Transverse colon (tissue), 4 donors: ENCODE data around the gene NRP1. TPM values are rescaled to one million over a fixed set of nuclear protein-coding genes. Genes with fewer than 3 reads are reported as not detected.
A peak's percentile ranks its signal among the peaks of the same experiment; 100 is the strongest.

Experiments
- DNase-seq: peaks from one replicate; pipeline ENCODE4 v3.0.0-alpha.2; 2019
- H3K27ac ChIP-seq, 4 donors: fragments of 200-600 bp; sonication (generic); 2 replicates each; pipeline ENCODE4 v1.5.1; 2016 to 2018; ENCODE audit warnings: inconsistent platforms in 4 of 4
- H3K27me3 ChIP-seq: fragments of 200-600 bp; sonication (generic); 2 replicates; pipeline ENCODE4 v1.5.1; 2017; ENCODE audit warnings: inconsistent platforms
- H3K36me3 ChIP-seq, 4 donors: fragments of 200-600 bp; sonication (generic); 2 replicates each; pipeline ENCODE4 v1.5.1; 2017 to 2019; ENCODE audit warnings: inconsistent platforms in 4 of 4
- H3K4me1 ChIP-seq, 4 donors: fragments of 200-600 bp; sonication (generic); 2 replicates each; pipeline ENCODE4 v1.5.1; 2017 to 2020; ENCODE audit warnings: inconsistent platforms in 4 of 4
- H3K4me3 ChIP-seq, 4 donors: fragments of 200-600 bp; sonication (generic); 1 replicate in 1 of 4; 2 replicates in 3 of 4; pipeline versions ENCODE4 v1.5.1 to v1.6.1; 2017 to 2019; ENCODE audit warnings: inconsistent platforms in 4 of 4
- H3K9me3 ChIP-seq, 2 donors: fragments of 200-600 bp; sonication (generic); 2 replicates each; pipeline ENCODE4 v1.5.1; 2017 to 2019; ENCODE audit warnings: inconsistent platforms in 2 of 2
- CTCF ChIP-seq, 5 experiments: fragments of 200-600 bp in 3 of 5; fragments of 450-650 bp in 2 of 5; sonication (generic) in 3 of 5; IDR thresholded peaks; 1 replicate in 2 of 5; 2 replicates in 3 of 5; pipeline ENCODE4 v1.5.1; 2016 to 2017; ENCODE audit warnings: antibody characterized with exemption in 5 of 5, inconsistent platforms in 3 of 5, mild to moderate bottlenecking in 2 of 5, moderate library complexity in 1 of 5
- EP300 ChIP-seq: sonication (generic); formaldehyde crosslinking; IDR thresholded peaks from one replicate; pipeline ENCODE4 v1.6.1; 2017; ENCODE audit warnings: antibody characterized with exemption, low read depth
- POLR2A ChIP-seq: fragments of 450-650 bp; IDR thresholded peaks from one replicate; pipeline ENCODE4 v1.6.1; 2016; ENCODE audit warnings: antibody characterized with exemption, mild to moderate bottlenecking, moderate library complexity
- POLR2AphosphoS5 ChIP-seq, 3 donors: sonication (generic); formaldehyde crosslinking; IDR thresholded peaks; one replicate each; pipeline ENCODE4 v1.6.1; 2016; ENCODE audit warnings: antibody characterized with exemption in 3 of 3
- WGBS, 2 donors: methylation state at CpG; one replicate each; pipeline ENCODE4 v1.1.5; 2018; ENCODE audit warnings: low coverage in 1 of 2; 5-methylcytosine and 5-hydroxymethylcytosine counted together
- in situ Hi-C, 4 donors: fragments of 200-750 bp; cut with MboI; loops; one replicate each; pipeline versions ENCODE4 v1.15.0 to v1.15.1; 2017; ENCODE audit warnings: low sequenced_read_pairs in 3 of 4, low pct_ligation_motif_present in 1 of 4, low pct_unique_long_range_greater_than_20kb in 1 of 4
- intact Hi-C: fragments of 100-400 bp; cut with DNase I; formaldehyde crosslinking; loops from one replicate; pipeline ENCODE4 v1.15.1; 2023; ENCODE audit warnings: low total_unique reads
- total RNA-seq, 4 donors: library from RNA; depleted of rRNA; stranded (reverse); fragments of >200 nt; gene quantifications; one replicate each; pipeline ENCODE4 v1.1.0, GENCODE V29; 2016

Gene NRP1
- total RNA-seq, 4 donors from 2014 or later = 14.1 to 35.5 (median 19.5) TPM

GRCh38 chr10:33330543-33331378 is 3.7 kb downstream of the NRP1 start:
- H3K27me3 ChIP-seq = no peaks in the 10 kb centered on the region
- H3K9me3 ChIP-seq = no peaks in the 10 kb centered on the region
- in situ Hi-C loops (loop anchor here in 3 of 4 donors (25.0 kb wide), 1 partner anchor 1307 kb away; no protein-coding TSS in a partner anchor), intact Hi-C loops (no loop called here)
- peaks cover 0 to 17% (median 7%) of the 10 kb centered on the region in 4 donors for H3K4me1 ChIP-seq
- peak overlapping the region in 2 of 4 donors; percentile 51 to 60 for H3K4me3 ChIP-seq
- peak overlapping the region; percentile 22 to 90 (median 57) for H3K27ac ChIP-seq
- peak; percentile 87 for DNase-seq
- 10 to 29% methylated on average over 5 to 13 of the region's 13 CpGs for WGBS, 2 donors
- TF ChIP-seq POLR2A (no peak), CTCF (IDR thresholded peaks at IDR 0.05) (peak; percentile 82 to 90 (median 87))
- H3K36me3 ChIP-seq = no peaks in the 10 kb centered on the region

- Histone ChIP-seq H3K27ac (no peak overlapping the region), H3K9me3 (no peaks in the 10 kb centered on the region), H3K27me3 (no peaks in the 10 kb centered on the region), H3K4me3 (no peak overlapping the region), H3K36me3 (no peaks in the 10 kb centered on the region), H3K4me1 (peaks cover 0 to 10% (median 2%) of the 10 kb centered on the region in 4 donors)
- no peak for DNase-seq
- intact Hi-C loops = no loop called here
- in situ Hi-C loops = loop anchor here (10.0 to 25.0 kb wide), 3 partner anchors 134 to 1308 kb away; no protein-coding TSS in a partner anchor
- TF ChIP-seq POLR2A = no peak
- TF ChIP-seq POLR2AphosphoS5 (IDR thresholded peaks at IDR 0.05) = no peak
- TF ChIP-seq CTCF (IDR thresholded peaks at IDR 0.05) = no peak
- no peak for TF ChIP-seq EP300
- WGBS, 2 donors = 93 to 100% methylated on average over 1 to 2 of the region's 2 CpGs
Measured at GRCh38 chr10:33329178-33329577, 5.3 kb downstream of the NRP1 start.

GRCh38 chr10:33328253-33328652 is 6.2 kb downstream of the NRP1 start:
- TF ChIP-seq CTCF (IDR thresholded peaks at IDR 0.05) (no peak), POLR2A (no peak), EP300 (no peak), POLR2AphosphoS5 (IDR thresholded peaks at IDR 0.05) (no peak)
- peaks cover 0 to 6% (median 0%) of the 10 kb centered on the region in 4 donors for H3K4me1 ChIP-seq
- H3K9me3 ChIP-seq = no peaks in the 10 kb centered on the region
- WGBS, 2 donors = 86 to 94% methylated on average over 2 to 3 of the region's 3 CpGs
- no peak for DNase-seq
- H3K4me3 ChIP-seq = no peak overlapping the region
- intact Hi-C loops = no loop called here
- in situ Hi-C loops = loop anchor here (10.0 to 25.0 kb wide), 3 partner anchors 133 to 1309 kb away; no protein-coding TSS in a partner anchor
- H3K27me3 ChIP-seq = no peaks in the 10 kb centered on the region
- H3K27ac ChIP-seq = no peak overlapping the region
- H3K36me3 ChIP-seq = no peaks in the 10 kb centered on the region

GRCh38 chr10:33327751-33328150 is 6.7 kb downstream of the NRP1 start:
- DNase-seq = no peak
- peaks cover 0 to 6% (median 0%) of the 10 kb centered on the region in 4 donors for H3K4me1 ChIP-seq
- peak in 1 of 5 experiments; percentile 10 for TF ChIP-seq CTCF (IDR thresholded peaks at IDR 0.05)
- no peak for TF ChIP-seq POLR2AphosphoS5 (IDR thresholded peaks at IDR 0.05)
- H3K36me3 ChIP-seq = no peaks in the 10 kb centered on the region
- H3K27me3 ChIP-seq = no peaks in the 10 kb centered on the region
- H3K9me3 ChIP-seq = no peaks in the 10 kb centered on the region
- in situ Hi-C loops = loop anchor here (10.0 to 25.0 kb wide), 3 partner anchors 133 to 1310 kb away; no protein-coding TSS in a partner anchor
- intact Hi-C loops = no loop called here
- no peak overlapping the region for H3K27ac ChIP-seq
- no peak overlapping the region for H3K4me3 ChIP-seq
